Stimulated activated CD4-positive, alpha-beta T cell treated with anti-CD3 and anti-CD28 coated beads, Interleukin-12 subunit alpha, Interleukin-12 subunit beta, amount 100 ng/mL, for 48 hours (primary cell): ENCODE measurements around the gene NAA35.

ENCODE experiments used
- DNase-seq, 3 donors: peaks; one replicate each; pipeline ENCODE4 v3.0.0-alpha.2; 2020; ENCODE audit warnings: low read depth in 2 of 3, low spot score in 1 of 3

Gene NAA35

DNA sequence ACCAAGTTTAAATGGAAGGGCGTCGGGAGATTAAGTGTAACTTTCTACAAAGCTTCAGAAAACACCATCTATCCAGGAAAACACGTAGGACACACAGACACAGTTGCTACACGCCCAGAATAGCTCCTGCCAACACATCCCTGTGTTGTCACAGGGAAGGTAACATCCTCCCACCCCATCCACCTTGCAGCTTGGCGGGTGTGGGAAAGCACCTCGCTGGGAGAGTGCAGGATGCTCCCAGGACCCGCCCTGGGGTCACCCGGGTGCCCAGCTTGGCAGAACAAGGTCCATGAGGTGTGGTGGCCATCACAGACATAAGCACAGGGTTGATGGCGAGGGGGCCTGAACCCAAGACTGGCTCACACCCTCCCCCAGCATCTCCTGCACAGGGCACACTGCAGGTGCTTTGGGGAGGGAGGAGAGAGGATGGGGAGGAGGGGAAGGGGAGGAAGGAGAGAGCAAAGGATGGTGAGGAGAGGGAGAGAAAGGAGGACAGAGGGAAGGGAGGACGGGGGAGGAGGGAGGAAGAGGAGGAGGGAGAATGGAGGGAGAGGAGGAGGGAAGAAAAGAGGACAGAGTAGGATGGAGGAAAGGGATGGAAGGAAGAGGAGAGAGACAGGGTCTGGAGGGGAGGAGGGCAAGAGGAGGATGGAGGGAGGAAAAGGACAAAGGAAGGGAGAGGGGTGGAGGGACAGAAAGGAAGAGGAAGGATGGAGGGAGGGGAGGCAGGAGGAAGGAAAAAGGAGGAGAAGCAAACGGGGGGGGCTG lies 121.2 kb downstream of the NAA35 start:
- no peak for DNase-seq

DNA sequence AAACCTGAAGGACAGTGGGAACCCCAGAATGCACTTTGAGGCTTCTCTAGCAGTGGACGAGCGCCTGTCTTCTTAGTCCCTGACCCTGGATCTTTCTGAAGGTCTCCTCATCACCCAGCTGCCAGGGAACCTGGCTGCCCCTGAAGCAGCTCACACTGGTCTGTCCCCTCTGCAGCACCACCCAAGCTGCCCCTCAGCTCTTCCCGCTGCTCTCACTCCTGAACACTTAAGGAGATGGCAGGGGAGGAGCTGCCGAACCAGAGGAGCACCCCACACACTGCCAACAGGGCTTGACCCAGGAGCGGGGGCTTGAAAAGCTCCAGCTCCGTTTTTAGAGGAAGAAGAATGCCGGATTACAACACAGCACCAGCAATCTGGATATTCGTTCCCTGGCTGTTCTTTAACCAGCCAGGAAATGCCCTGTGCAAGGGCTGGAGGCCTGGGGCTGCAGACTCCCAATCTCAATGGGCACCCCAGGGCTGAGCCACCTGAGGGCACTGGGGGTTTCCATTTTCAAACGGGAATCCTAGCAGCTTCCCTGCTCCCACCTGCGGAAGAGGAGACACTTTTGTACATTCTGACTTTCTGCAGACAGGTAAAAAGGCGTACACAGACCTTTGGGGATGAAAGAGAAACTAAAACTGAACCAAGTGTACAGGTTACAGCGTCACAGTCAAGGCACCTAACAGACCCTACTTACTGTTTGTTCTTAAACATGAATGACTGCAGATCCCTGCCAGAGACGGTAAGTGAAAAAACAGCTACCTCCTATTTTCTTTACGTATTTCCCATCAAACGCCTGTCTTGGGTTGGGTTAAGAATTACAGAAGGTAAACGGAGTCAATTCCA lies 122.1 kb downstream of the NAA35 start:
- DNase-seq: no peak

DNA sequence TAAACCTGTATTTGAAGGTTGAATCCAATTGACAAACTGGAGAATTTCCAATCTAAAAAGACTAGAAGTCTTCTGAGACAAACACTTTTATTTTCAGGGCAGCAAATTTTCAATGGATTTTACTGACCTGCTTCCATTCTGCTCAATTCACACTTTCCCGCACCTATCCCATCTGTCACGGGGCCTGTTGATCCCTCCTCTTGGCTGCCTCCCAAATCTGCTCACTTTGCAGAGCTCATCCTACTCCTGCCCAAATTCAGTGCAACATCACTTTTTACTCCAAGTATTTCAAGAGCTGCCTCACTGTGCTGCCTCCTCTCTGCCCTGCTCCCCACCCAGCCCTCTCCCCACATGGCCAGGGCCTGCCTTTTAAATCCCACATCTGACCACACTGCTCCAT lies 123.3 kb downstream of the NAA35 start:
- no peak for DNase-seq

DNA sequence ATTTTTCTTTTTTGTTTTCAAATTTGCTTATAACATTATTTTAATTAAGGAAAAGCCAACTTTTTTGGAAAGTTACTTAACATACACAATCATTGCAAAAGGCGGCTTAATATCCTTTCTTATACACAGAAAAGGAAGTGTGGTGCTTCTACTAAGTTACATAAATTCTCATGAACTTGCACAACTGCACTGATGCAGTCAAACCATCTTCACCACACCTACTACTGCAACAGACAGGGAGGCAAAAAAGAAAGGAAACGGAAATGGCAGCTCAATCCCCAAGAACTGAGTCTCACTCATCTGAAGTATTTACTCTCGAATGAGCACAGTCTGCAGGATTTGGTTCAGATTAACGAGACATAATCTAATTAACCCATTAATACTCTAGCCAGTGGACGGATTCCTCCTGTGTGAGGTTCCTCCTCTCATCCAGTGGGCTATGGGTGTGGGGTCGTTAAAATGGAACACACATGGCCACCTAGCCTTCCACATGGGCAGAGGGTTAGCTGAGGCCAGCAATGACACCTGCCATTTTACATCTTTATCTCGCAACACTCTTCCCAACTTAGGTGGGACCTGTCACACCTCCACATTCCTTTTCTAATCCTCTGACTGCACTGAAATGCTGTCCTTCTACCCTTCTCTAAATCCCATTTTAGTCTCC lies 128.4 kb downstream of the NAA35 start:
- no peak for DNase-seq
